NB4 (cell line): ENCODE data around the gene IL11.

Source experiments
- DNase-seq: peaks from one replicate; pipeline ENCODE4 v3.0.0; 2010; ENCODE audit warnings: low read depth
- H3K4me3 ChIP-seq: one replicate; pipeline ENCODE4 v1.5.1; 2011; ENCODE audit warnings: mild to moderate bottlenecking, low read depth, low read length, moderate library complexity
- CTCF ChIP-seq: IDR thresholded peaks from one replicate; pipeline ENCODE4 v1.5.1; 2012; ENCODE audit warnings: low read depth, low read length
- MAX ChIP-seq: IDR thresholded peaks from 2 replicates; pipeline ENCODE4 v1.6.1; 2011; ENCODE audit warnings: low read depth, low read length
- MYC ChIP-seq: IDR thresholded peaks from 2 replicates; pipeline ENCODE4 v1.6.1; 2011; ENCODE audit warnings: low read depth, low read length
- POLR2A ChIP-seq: IDR thresholded peaks from 2 replicates; pipeline ENCODE4 v1.6.1; 2011; ENCODE audit warnings: mild to moderate bottlenecking; ENCODE audit not compliant: insufficient read length; ENCODE audit errors: extremely low read depth

IL11 gene

GRCh38 chr19:55386493-55386971, 16.3 kb upstream of the IL11 start:
- H3K4me3 ChIP-seq = peak overlapping the region; percentile 95
- TF ChIP-seq MAX (no peak), MYC (no peak), POLR2A (no peak), CTCF (no peak)
- no peak for DNase-seq

- peak; percentile 95 for DNase-seq
- TF ChIP-seq CTCF = no peak
- peak; percentile 38; the same call in 1 of the 2 replicates for TF ChIP-seq MAX
- TF ChIP-seq POLR2A = peak; percentile 97
- TF ChIP-seq MYC = peak; percentile 68; the same call in 1 of the 2 replicates
- H3K4me3 ChIP-seq = peak within 1 kb of the TSS; percentile 95
Measured at GRCh38 chr19:55385724-55386492, 15.6 kb upstream of the IL11 start, which contains the start of gene RPL28. Gene RPL28 (plus strand): TSS chr19:55385932. CDS start chr19:55386358, 426 bp downstream.

- peak; percentile 91 for DNase-seq
- TF ChIP-seq MYC (no peak), POLR2A (no peak), MAX (no peak), CTCF (no peak)
- H3K4me3 ChIP-seq = peak overlapping the region; percentile 73
Measured at GRCh38 chr19:55384920-55385723, 14.9 kb upstream of the IL11 start.

GRCh38 chr19:55384131-55384919, 14.1 kb upstream of the IL11 start, which contains the start of gene TMEM238:
Gene TMEM238 (minus strand): TSS chr19:55384292. CDS start chr19:55384259, 33 bp downstream.
- H3K4me3 ChIP-seq = peak within 1 kb of the TSS; percentile 73
- no peak for TF ChIP-seq CTCF
- no peak for TF ChIP-seq MYC
- TF ChIP-seq POLR2A = no peak
- TF ChIP-seq MAX = no peak
- DNase-seq = peak; percentile 52
